Esophagus squamous epithelium (tissue), 5 donors: Measurements from ENCODE around the gene SNRNP25. TPM values are rescaled to one million over a fixed set of nuclear protein-coding genes. Genes with fewer than 3 reads are reported as not detected.
A peak's percentile ranks its signal among the peaks of the same experiment; 100 is the strongest.

Source experiments
- DNase-seq: peaks from one replicate; lab custom pipeline; 2025; lab: John Stamatoyannopoulos, UW
- H3K27ac ChIP-seq, 4 donors: fragments of 200-600 bp; sonication (generic); one replicate each; pipeline ENCODE4 v1.5.1; 2016 to 2019; ENCODE audit warnings: mild to moderate bottlenecking in 1 of 4
- H3K27me3 ChIP-seq, 4 donors: fragments of 200-600 bp; sonication (generic); 1 replicate in 3 of 4; 2 replicates in 1 of 4; pipeline versions ENCODE4 v1.5.1 to v1.6.0; 2017 to 2021; ENCODE audit warnings: antibody characterized with exemption in 1 of 4
- H3K36me3 ChIP-seq, 3 donors: fragments of 200-600 bp; sonication (generic); one replicate each; pipeline ENCODE4 v1.5.1; 2016 to 2019
- H3K4me1 ChIP-seq, 3 donors: fragments of 200-600 bp; sonication (generic); one replicate each; pipeline ENCODE4 v1.5.1; 2017 to 2019
- H3K4me3 ChIP-seq, 4 donors: fragments of 200-600 bp; sonication (generic); 1 replicate in 3 of 4; 2 replicates in 1 of 4; pipeline ENCODE4 v1.5.1; 2016 to 2019; ENCODE audit warnings: mild to moderate bottlenecking in 2 of 4, moderate library complexity in 1 of 4
- H3K9me3 ChIP-seq, 3 donors: fragments of 200-600 bp; sonication (generic); one replicate each; pipeline ENCODE4 v1.5.1; 2016 to 2019
- CTCF ChIP-seq, 6 experiments: fragments of 450-650 bp in 4 of 6; fragments of 200-600 bp in 2 of 6; sonication (generic) in 2 of 6; IDR thresholded peaks; one replicate each; pipeline ENCODE4 v1.5.1; 2016 to 2019; ENCODE audit warnings: antibody characterized with exemption in 6 of 6, mild to moderate bottlenecking in 4 of 6, moderate library complexity in 4 of 6
- POLR2A ChIP-seq, 4 donors: fragments of 450-650 bp; IDR thresholded peaks; one replicate each; pipeline ENCODE4 v1.6.1; 2017; ENCODE audit warnings: antibody characterized with exemption in 4 of 4, mild to moderate bottlenecking in 4 of 4, moderate library complexity in 3 of 4
- WGBS, 2 donors: methylation state at CpG; one replicate each; pipeline ENCODE4 v1.1.5; 2018; 5-methylcytosine and 5-hydroxymethylcytosine counted together
- intact Hi-C: fragments of 100-400 bp; cut with DNase I; formaldehyde crosslinking; loops from one replicate; pipeline ENCODE4 v1.15.0; 2022
- total RNA-seq, 4 donors: library from RNA; depleted of rRNA; stranded (reverse); fragments of >200 nt; gene quantifications; one replicate each; pipeline ENCODE4 v1.1.0, GENCODE V29; 2016
- donor health status: DM: yes; HTN: yes; CAD: no.

SNRNP25 gene
- total RNA-seq, 4 donors from 2014 or later = 12.4 to 30.0 (median 17.9) TPM

GRCh38 chr16:83781-84615 is 30.4 kb downstream of the SNRNP25 start:
- no peak overlapping the region for H3K4me3 ChIP-seq
- TF ChIP-seq CTCF (IDR thresholded peaks at IDR 0.05) (no peak), POLR2A (IDR thresholded peaks at IDR 0.05) (no peak)
- H3K36me3 ChIP-seq = peaks cover 9 to 91% (median 17%) of the 10 kb centered on the region in 3 donors
- H3K27me3 ChIP-seq = no peaks in the 10 kb centered on the region
- 66 to 69% methylated on average over 14 of the region's 21 CpGs for WGBS, 2 donors
- intact Hi-C loops = no loop called here
- peaks cover 21 to 49% (median 26%) of the 10 kb centered on the region in 3 donors for H3K4me1 ChIP-seq
- DNase-seq = no peak
- no peaks in the 10 kb centered on the region for H3K9me3 ChIP-seq
- peak overlapping the region in 3 of 4 donors; percentile 60 to 77 (median 69) for H3K27ac ChIP-seq

GRCh38 chr16:84718-85406 is 31.2 kb downstream of the SNRNP25 start:
- no peak for DNase-seq
- Histone ChIP-seq H3K4me3 (no peak overlapping the region), H3K27me3 (no peaks in the 10 kb centered on the region), H3K9me3 (no peaks in the 10 kb centered on the region), H3K36me3 (peaks cover 17 to 92% (median 24%) of the 10 kb centered on the region in 3 donors), H3K27ac (peak overlapping the region; percentile 47 to 77 (median 64)), H3K4me1 (peaks cover 15 to 40% (median 23%) of the 10 kb centered on the region in 3 donors)
- no peak for TF ChIP-seq POLR2A (IDR thresholded peaks at IDR 0.05)
- no peak for TF ChIP-seq CTCF (IDR thresholded peaks at IDR 0.05)
- no CpG with 5 or more reads among the region's 7 CpGs for WGBS, 2 donors
- intact Hi-C loops = no loop called here

- no peak overlapping the region for H3K4me3 ChIP-seq
- H3K27me3 ChIP-seq = no peaks in the 10 kb centered on the region
- H3K9me3 ChIP-seq = no peaks in the 10 kb centered on the region
- intact Hi-C loops = no loop called here
- H3K4me1 ChIP-seq = peaks cover 15 to 38% (median 23%) of the 10 kb centered on the region in 3 donors
- DNase-seq = no peak
- TF ChIP-seq POLR2A (IDR thresholded peaks at IDR 0.05) = no peak
- no peak for TF ChIP-seq CTCF (IDR thresholded peaks at IDR 0.05)
- WGBS, 2 donors = 60% methylated on average over 2 of the region's 18 CpGs; no CpG with 5 or more reads in 1 of the 2 donors
- H3K36me3 ChIP-seq = peaks cover 17 to 92% (median 27%) of the 10 kb centered on the region in 3 donors
- peak overlapping the region; percentile 47 to 77 (median 64) for H3K27ac ChIP-seq
Observed at GRCh38 chr16:85407-85782, 31.8 kb downstream of the SNRNP25 start.

GRCh38 chr16:85865-86264 is 32.2 kb downstream of the SNRNP25 start:
- H3K27ac ChIP-seq = peak overlapping the region in 3 of 4 donors; percentile 60 to 77 (median 69)
- peaks cover 15 to 38% (median 23%) of the 10 kb centered on the region in 3 donors for H3K4me1 ChIP-seq
- intact Hi-C loops = no loop called here
- H3K27me3 ChIP-seq = no peaks in the 10 kb centered on the region
- no peaks in the 10 kb centered on the region for H3K9me3 ChIP-seq
- DNase-seq = no peak
- H3K36me3 ChIP-seq = peaks cover 17 to 92% (median 27%) of the 10 kb centered on the region in 3 donors
- TF ChIP-seq POLR2A (IDR thresholded peaks at IDR 0.05) (no peak), CTCF (IDR thresholded peaks at IDR 0.05) (no peak)
- H3K4me3 ChIP-seq = no peak overlapping the region
- WGBS, 2 donors = 73 to 83% methylated on average over 1 to 3 of the region's 9 CpGs
